ENCODE data around the gene GPR61.

The GPR61 gene, protein sequence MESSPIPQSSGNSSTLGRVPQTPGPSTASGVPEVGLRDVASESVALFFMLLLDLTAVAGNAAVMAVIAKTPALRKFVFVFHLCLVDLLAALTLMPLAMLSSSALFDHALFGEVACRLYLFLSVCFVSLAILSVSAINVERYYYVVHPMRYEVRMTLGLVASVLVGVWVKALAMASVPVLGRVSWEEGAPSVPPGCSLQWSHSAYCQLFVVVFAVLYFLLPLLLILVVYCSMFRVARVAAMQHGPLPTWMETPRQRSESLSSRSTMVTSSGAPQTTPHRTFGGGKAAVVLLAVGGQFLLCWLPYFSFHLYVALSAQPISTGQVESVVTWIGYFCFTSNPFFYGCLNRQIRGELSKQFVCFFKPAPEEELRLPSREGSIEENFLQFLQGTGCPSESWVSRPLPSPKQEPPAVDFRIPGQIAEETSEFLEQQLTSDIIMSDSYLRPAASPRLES

DNA sequence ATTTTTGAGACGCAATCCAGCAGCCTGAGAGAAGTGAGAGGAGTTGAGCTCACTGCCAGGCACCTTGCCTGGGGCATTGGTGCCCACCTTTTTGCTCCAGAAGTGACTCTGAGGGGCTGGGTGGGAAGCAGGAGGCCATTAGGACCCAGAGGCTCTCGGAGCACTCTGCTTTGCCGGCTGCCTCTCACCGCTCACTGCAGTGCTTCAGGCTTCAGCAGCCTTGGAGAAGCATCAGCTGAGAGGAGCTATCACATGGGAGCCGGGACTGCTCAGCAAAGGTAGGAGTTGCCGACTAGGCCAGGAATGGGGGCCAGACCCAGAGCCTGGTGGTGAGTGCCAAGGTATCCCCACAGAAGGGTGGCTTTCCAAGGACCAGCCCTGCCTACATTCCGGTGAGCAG lies at the start of gene GPR61:
Gene GPR61 (plus strand): TSS at position 197 of the 400 bp plus-strand sequence. CDS start 3,151 bp downstream, outside the sequence.
- in situ Hi-C loops (cut with MboI; ENCODE audit: low sequenced_read_pairs) = loop anchor here (5.0 to 25.0 kb wide), 4 partner anchors 42 to 448 kb away; partner anchors contain the start of gene AHCYL1

DNA sequence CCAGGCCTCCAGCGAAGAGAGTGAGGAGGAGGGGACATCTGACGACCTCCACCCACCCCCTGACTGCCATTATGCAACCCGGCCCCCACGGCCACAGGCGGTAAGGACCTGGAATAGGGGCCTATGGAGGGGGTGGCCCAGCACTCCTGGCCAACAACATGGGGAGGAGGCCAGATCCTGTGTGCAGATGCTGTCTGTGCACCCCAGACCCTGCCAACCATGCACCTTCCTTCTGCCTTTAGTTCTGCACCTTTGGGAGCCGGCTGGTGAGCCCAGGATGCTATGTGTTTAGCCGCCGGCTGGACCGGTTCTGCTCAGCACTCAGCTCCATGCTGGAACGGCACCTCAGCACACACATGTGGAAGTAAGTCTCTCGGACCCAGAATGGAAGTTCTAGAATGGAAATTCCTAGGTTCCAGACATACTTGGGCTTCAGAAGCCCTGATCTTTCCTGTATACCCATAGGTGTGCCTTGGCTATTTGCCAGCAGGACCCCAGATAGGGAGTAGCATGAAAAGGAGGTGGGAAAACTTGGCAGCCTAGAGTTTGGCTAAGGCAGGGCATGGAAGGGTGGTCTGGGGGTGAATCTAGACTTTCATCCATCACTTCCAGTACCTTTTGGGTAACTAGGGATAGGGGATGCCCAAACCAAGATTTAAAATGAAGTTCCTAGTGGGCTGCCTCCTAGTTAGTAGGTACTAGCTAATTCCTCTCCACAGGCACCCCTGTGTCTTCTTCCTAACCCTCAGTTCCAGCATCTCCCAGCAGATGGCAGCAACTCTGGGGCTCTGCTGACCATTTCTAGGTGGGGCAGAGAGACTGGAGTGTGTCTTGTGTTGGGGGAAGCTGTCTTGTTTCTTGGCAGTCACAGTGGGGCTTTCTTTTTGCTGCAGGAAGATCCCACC lies 49.4 kb upstream of the GPR61 start:
- in situ Hi-C loops (cut with MboI; ENCODE audit: low sequenced_read_pairs) = no loop called here

DNA sequence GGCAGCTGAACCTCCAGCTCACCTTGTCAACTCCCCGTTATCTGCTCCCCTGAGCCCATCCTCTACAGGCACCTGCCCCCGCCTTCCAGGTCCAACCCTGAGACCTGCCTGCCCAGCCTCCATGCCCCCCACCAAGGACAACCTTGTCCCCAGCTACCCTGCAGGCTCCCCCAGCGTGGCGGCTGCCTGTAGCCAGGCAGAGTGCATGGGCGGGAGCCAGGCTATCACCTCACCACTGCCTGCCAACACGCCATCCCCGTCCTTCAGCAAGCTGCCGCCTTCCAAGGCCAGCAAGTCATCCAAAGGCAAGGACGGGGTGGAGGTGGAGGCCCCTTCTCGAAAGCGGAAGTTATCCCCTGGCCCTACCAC lies 48.8 kb upstream of the GPR61 start:
- in situ Hi-C loops (cut with MboI; ENCODE audit: low sequenced_read_pairs) = no loop called here

DNA sequence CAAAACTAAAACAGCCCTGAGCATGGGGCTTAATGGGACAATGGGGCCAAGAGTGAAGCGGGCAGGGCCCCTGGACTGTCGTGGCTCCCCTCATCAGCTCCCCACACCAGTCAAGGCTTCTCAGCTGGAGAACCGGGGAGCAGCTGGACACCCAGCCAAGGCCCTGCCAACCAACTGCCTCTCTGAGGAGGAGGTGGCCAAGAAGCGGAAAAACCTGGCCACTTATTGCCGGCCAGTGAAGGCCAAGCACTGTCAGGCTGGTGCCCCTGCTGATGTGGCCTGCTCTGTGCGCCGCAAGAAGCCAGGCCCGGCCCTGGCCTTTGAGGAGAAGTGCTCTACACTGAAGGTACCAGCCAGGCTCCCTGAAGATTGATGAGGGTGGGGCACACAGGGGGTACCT lies 48.3 kb upstream of the GPR61 start:
- in situ Hi-C loops (cut with MboI; ENCODE audit: low sequenced_read_pairs) = no loop called here

DNA sequence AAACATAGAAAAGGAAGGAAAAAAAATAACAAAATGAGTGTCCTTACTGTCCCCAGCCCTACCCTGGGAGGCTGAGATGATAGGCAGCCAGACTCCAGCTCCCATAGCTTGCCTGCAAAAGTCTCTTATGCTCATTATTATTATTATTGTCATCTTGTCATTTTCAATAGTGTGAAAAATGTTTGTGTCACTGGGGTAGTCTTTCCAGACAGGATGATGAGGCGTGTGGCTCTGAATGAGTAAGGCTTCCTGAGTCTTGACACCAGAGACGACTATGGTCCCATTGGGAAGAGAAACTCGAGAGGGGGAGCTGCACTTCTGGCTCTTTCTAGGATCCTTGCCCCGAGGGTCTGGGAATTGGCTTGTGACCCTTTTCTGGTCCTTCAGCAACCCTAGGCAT lies 46.9 kb upstream of the GPR61 start:
- in situ Hi-C loops (cut with MboI; ENCODE audit: low sequenced_read_pairs) = no loop called here

DNA sequence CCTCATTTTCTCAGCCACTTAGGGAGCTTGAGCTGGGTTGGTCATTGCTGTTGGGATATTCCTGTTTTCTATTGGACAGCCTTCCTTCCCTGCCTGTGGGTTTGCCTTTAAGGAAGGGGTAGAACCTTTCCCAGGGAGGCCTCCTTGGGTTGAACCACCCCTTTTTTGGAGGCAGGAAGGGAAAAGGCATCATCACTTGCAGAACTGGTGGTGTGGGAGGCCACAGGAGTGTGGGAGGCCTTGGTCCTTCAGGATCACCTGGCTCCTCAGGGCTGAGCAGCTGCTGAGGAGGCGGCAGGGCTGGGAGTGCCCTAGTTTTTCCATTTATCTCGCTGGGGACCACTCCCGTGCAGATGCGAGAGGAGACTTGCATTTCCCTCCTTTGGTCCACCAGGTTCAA lies 46.4 kb upstream of the GPR61 start:
- in situ Hi-C loops (cut with MboI; ENCODE audit: low sequenced_read_pairs) = no loop called here

DNA sequence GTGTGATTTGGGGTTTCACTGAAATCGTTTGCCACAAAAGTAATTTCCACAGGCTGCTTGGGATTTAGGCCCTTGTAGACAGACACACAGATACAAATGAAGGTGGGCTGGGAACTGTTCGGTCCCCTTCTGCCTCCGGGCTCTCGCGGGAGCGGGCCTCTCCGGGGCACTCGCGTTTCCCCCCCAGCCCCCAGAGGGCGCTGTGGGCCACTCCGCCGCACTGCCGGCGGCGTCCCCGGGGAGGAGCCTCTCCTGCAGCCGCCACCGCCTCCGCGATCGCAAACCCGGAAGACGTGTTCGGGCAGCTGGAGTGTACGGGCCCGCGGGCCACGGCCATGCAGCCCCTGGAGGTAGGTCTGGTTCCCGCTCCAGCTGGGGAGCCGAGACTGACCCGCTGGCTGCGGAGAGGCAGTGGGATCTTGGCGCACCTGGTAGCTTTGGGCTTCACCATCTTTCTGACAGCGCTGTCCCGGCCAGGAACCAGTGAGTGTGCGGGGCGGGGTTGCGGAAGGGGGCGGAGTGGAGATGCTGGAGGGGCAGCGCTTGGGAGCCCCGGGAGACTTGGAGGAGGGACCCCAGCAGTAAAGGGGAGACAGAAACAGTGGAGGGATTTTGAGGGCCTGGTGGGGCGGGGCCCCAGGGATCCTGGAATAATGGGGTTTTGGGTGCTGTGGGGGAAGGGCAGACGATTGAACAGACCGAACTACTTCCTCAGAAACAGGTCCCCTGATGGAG lies 45.7 kb upstream of the GPR61 start, which contains the start of gene CYB561D1:
Gene CYB561D1 (plus strand): TSS at position 290 of the 735 bp plus-strand sequence. CDS start 46 bp downstream, at position 336.
- in situ Hi-C loops (cut with MboI; ENCODE audit: low sequenced_read_pairs) = no loop called here

DNA sequence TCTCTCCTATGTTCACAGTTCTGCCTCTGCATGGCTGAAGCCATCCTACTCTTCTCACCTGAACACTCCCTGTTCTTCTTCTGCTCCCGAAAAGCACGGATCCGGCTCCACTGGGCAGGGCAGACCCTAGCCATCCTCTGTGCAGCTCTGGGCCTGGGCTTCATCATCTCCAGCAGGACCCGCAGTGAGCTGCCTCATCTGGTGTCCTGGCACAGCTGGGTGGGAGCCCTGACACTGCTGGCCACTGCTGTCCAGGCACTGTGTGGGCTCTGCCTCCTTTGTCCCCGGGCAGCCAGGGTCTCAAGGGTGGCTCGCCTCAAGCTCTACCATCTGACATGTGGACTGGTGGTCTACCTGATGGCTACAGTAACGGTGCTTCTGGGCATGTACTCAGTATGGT lies 43.9 kb upstream of the GPR61 start:
- in situ Hi-C loops (cut with MboI; ENCODE audit: low sequenced_read_pairs) = loop anchor here (5.0 kb wide), 1 partner anchor 42 kb away; the partner anchor contains the start of gene GPR61

DNA sequence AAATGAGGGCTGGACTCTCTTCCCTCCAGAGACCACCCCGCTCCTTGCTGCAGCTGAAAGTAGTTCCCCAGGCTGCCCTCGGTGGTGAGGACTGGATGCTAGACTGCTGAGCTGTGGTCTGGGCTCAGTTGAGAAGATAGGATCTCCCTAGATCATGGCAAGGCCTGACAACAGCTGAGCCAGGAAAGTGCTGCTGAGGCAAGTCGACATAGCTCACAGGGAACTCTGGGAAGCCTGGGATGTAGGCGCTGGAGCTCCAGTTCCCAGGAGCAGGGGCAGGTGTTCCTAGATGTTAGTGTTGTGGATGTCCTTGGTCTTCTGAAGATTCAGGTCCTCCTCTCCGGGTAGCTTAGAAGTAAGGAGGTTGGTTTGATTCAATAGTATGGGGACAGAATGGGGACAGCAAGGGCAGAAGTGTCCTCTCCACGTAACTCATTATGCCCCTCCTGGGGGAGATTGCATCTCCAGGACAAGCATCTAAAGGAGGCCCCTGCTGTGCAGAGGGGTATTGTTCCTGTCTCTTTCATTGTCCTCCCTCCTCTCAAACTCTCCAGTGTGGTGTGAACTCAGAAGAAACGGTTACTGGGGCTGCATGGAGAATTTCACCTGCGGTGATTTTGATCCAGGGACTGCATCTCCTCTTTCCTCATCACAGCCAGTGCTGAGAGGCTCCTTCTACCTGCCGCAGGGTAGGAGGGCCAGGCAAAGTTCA lies 42.1 kb upstream of the GPR61 start:
- in situ Hi-C loops (cut with MboI; ENCODE audit: low sequenced_read_pairs) = loop anchor here (5.0 kb wide), 1 partner anchor 40 kb away; the partner anchor contains the start of gene GPR61

DNA sequence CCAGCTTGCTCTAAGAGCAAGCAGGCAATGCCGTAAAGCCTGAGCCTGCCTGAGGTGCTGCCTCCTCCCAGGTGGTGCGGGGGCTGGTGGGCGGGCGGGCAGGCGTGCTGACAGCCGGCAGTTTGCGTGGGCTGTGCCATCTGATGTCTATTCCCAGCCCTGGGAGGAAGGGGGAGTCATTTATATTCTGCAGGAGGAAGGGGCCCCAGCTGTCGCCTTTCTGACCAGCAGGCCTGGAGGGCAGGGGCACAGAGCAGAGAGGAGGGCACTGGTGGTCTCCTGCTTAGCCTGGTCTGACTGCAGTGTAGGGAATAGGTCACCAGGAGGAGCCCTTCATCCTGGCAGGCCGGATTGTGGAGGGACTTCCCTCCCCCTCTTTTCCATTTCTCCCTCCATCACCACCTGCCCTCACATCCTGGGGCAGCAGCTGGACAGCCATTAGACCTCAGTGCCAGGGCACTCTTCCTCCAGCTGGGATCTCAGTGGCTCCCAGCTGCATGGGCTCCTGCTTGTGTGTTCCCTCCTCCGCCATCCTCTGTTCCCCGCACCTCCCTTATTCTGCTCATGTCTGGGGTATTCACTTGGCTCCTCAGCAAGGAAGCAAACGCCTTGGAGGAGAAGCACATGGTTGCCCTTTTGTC lies 41.4 kb upstream of the GPR61 start:
- in situ Hi-C loops (cut with MboI; ENCODE audit: low sequenced_read_pairs) = loop anchor here (5.0 kb wide), 1 partner anchor 39 kb away; the partner anchor contains the start of gene GPR61

DNA sequence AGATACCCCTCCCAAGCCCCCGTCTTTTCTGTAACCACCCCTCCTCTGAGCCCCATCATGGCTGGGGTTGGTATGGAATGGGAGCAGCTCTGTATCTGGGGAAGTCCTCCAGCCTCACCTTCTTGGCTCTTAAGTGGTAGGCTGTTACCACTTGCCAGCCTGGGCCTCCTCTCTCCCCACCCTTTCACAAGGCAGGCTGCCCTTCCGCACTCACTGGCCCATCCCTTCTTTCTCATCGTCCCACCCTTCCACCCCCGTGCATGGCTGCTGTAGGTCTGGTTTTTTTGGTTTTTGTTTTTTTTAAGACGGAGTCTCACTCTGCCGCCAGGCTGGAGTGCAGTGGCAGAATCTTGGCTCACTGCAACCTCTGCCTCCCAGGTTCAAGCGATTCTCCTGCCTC lies 40.6 kb upstream of the GPR61 start:
- in situ Hi-C loops (cut with MboI; ENCODE audit: low sequenced_read_pairs) = loop anchor here (5.0 kb wide), 1 partner anchor 38 kb away; the partner anchor contains the start of gene GPR61

DNA sequence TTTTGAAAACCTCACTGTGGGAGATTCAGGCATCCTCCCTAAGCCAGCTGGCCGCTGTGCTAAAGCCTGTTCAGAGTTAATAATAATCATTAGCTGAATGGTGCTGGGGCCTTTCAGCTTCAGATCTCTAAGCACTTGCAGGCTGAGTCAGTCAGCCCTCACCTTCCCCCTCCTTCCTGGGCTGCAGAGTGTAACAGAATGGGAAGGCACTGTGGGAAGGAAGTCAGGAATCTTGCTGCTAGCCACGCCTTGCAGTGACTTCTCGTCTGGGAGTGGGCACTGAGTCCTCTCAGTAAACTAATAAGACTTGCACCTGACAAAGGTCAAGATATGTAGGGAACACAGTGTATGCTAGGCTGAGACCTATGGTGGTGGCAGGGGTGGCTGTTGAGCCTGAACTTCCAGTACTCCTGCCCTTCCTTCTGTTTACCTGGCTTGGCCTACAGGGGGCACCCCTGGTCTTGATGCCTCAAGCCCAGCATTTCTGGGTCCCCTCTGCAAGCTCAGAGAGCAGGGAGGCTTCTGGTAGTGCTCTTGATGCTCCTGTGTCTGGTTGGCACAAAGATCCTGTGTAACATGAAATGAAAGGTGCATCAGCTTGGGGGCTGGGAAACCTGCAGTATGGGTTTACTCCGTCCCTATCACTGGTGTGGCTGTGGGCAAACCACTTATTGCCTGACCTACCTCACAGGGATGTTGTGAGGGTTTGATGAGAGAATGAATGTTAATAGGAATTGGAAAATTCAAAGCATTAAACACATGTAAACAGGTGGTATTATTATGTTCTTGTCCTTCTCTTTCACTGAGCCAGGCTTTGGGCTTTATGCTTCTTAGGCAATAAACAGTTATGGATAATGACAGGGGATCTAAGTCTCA lies 39.8 kb upstream of the GPR61 start:
- in situ Hi-C loops (cut with MboI; ENCODE audit: low sequenced_read_pairs) = loop anchor here (5.0 kb wide), 1 partner anchor 37 kb away; the partner anchor contains the start of gene GPR61

DNA sequence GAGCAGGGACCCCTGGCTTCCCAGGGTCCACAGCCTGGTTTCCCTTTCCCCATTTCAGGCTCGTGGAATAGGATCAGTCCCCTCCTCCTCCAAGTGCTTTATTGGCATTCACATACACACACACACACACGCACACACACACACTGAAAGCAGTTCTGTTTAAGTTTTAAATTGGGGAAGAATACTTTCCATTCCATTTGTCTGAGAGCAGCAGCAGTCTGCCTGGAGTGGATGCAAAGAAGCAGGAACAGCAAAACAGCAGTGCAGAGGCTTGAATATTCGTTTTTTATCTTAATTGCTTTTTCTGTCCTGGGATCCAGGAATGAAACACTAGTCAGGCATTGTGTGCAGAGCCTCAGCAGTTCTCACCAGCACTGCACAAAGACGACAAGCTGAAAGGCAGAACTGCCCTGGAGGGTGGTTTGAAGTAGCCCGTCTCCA lies 38.7 kb upstream of the GPR61 start:
- in situ Hi-C loops (cut with MboI; ENCODE audit: low sequenced_read_pairs) = no loop called here

DNA sequence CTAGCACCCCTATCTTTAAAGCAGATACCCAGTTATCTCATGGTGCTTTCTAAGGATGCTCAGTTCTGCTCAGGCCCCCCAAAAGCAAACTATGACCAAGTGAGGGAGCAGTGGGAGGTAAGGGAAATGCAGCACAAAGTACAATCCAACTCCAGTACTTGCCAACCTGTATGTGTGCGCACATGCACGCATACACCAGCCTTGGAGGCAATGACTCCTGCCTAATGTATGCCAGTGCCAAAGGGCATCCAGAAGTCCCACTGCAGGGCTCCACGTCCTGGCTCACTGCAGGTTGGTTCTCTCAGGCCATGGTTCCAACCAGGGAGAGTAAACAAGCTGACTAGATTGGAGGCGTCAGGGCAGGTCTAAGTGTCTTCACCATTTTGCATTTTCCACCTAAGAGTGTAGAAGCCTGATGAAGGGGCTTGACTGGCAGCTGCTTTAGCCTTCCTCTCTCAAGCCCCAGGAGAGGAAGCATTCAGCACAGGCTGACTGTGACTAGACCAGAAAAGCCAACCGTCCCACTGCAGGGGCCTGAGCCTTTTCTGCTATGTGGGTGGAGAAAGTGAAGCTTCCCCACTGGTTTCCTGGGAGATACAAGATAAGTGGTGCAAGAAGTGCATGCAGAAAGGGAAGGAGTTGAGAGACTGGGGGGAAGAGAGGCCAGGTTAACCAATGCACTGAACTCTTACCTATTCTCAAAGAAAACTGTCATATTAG lies 37.9 kb upstream of the GPR61 start:
- in situ Hi-C loops (cut with MboI; ENCODE audit: low sequenced_read_pairs) = no loop called here

DNA sequence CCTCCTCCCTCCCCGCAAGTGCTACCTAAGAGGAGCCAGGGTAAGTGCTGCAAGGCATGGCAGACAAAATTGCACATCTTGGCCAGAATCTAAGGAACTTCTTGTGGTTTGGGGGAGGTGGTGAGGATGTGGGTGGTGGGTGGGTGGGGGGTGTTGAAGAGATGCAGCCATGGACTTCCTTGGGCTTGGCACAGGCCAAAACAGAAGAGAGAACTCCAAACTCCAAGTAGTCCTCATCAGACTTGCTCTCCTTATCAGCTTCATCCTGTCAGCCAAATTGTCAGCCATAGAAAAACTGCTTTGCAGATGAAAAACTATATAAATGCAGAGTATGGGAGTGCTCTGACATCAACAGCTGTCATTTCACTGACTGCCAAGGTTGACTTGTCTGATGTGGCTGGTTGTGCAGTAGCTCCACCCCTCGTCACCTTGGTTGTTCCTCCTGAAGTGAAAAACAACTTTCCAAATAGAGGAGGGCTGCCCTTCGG lies 37.3 kb upstream of the GPR61 start:
- in situ Hi-C loops (cut with MboI; ENCODE audit: low sequenced_read_pairs) = no loop called here

DNA sequence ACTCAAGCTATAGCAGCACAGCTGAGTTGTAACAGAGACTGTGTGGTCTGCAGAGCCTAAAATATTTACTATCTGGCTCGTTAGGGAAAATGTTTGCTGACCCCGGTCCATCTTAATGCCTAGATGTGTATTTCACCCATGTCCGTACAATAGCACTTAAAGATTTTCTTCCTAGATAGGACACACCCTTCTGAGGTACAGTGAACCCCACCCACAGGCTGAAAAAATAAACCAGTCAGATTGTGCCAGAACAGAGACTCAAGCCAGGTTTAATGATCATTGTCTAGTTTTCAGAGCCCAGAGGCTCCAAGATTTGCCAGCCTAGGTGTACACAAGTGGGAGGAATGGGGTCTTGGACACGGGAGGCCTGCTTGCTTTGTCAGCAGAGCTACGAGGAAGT lies 35.7 kb upstream of the GPR61 start:
- in situ Hi-C loops (cut with MboI; ENCODE audit: low sequenced_read_pairs) = no loop called here

DNA sequence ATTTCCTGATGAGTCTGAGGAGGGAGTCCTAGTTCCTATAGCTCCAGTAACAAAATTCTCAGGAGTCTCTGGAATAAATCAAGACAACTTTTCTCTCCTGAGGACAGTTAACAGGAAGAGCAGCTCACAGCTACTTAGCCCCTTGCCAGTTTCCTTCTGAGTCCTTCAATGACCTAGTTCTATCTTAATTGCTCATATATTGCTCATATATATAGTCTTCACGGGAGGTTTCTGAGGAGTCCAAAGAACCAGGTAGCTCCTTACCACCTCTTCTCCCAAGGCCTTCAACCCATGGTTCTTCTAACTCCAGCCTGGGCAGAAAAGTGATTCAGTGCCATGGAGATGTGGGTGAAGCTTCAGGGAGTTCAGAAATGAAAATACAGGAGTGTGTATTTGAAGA lies 34.7 kb upstream of the GPR61 start:
- in situ Hi-C loops (cut with MboI; ENCODE audit: low sequenced_read_pairs) = no loop called here
